ENCODE data around the gene KDSR.

Gene KDSR

GRCh38 chr18:63321291-63321690, 45.7 kb downstream of the KDSR start:
- peak overlapping the region; percentile 64 for H3K4me3 ChIP-seq (ENCODE audit: low read depth, low read length)
- H3K27me3 ChIP-seq (ENCODE audit: control insufficient read depth, insufficient read depth, low read length): peaks cover 37% of the 10 kb centered on the region
- no peak overlapping the region for H3K27ac ChIP-seq (ENCODE audit: low read depth, low read length)
- no peak overlapping the region for H3K9ac ChIP-seq (ENCODE audit: low read depth, low read length)
- H3K36me3 ChIP-seq (ENCODE audit: control insufficient read depth, insufficient read depth, low read length): no peaks in the 10 kb centered on the region
- peaks cover 11% of the 10 kb centered on the region for H3K4me1 ChIP-seq (ENCODE audit: control insufficient read depth, insufficient read depth, low read length)
- no peaks in the 10 kb centered on the region for H3K9me3 ChIP-seq (ENCODE audit: control insufficient read depth, insufficient read depth, low read length)

DNA sequence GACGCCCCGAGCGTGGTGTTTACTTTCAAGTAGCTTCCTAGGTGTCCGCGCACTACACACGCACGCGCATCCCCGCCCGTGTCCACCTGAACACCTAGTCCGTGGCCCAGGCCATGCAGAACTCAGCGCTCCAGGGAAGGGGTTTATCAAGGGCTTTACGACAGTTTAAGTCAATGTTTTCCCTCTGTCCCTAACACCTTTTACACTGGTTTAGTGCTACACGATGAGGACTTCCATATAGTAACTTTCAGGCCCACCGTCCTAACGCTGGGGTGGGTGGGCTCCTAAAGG, 46.1 kb downstream of the KDSR start:
- Histone ChIP-seq H3K9me3 (ENCODE audit: control insufficient read depth, insufficient read depth, low read length) (no peaks in the 10 kb centered on the region), H3K36me3 (ENCODE audit: control insufficient read depth, insufficient read depth, low read length) (no peaks in the 10 kb centered on the region), H3K4me3 (ENCODE audit: low read depth, low read length) (peak overlapping the region; percentile 64), H3K4me1 (ENCODE audit: control insufficient read depth, insufficient read depth, low read length) (peaks cover 11% of the 10 kb centered on the region), H3K27me3 (ENCODE audit: control insufficient read depth, insufficient read depth, low read length) (peaks cover 37% of the 10 kb centered on the region), H3K9ac (ENCODE audit: low read depth, low read length) (peak overlapping the region; percentile 15; the same call in 1 of the 2 replicates), H3K27ac (ENCODE audit: low read depth, low read length) (no peak overlapping the region)

- Histone ChIP-seq H3K27me3 (ENCODE audit: control insufficient read depth, insufficient read depth, low read length) (peaks cover 37% of the 10 kb centered on the region), H3K27ac (ENCODE audit: low read depth, low read length) (no peak overlapping the region), H3K36me3 (ENCODE audit: control insufficient read depth, insufficient read depth, low read length) (no peaks in the 10 kb centered on the region), H3K9ac (ENCODE audit: low read depth, low read length) (peak overlapping the region; percentile 15; the same call in 1 of the 2 replicates), H3K4me3 (ENCODE audit: low read depth, low read length) (peak overlapping the region; percentile 64), H3K9me3 (ENCODE audit: control insufficient read depth, insufficient read depth, low read length) (no peaks in the 10 kb centered on the region), H3K4me1 (ENCODE audit: control insufficient read depth, insufficient read depth, low read length) (peaks cover 11% of the 10 kb centered on the region)
Observed at GRCh38 chr18:63320123-63320974, 46.7 kb downstream of the KDSR start.

DNA sequence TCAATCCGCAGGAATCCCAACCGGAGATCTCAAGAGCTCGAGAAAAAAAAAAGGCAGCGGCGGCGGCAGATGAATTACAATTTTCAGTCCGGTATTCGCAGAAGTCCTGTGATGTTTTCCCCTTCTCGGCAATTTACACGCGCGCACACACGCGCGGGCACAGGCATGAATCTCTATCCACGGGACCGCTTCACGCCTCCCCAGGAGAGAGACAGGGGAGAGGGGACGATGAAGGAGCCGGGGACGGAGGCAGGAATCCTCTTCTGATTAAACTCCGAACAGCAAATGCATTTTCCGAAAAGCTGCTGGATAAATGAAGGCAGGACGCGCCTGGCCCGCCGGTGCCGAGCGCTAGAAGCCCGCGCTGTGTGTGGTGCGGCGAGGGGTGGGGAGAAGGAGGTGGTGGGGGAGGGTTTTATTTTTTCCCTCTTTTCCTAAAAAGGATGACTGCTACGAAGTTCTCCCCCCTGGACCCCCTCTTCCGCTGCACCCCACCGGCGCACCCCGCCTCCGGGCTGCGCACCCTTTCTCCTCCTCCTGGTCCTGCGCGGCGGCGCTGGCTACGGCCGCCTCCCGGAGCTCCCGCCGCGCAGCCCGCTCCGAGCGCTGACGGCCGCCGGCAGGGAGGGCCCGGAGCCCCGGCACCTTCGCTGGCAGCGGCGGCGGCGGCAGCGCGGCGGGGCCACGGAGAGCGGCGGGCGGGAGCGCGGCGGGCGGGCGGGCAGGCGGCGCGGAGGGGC, 47.5 kb downstream of the KDSR start, which contains the start of gene BCL2:
BCL2 (minus strand) TSS at position 387 of the 740 bp plus-strand sequence.
- peaks cover 37% of the 10 kb centered on the region for H3K27me3 ChIP-seq (ENCODE audit: control insufficient read depth, insufficient read depth, low read length)

DNA sequence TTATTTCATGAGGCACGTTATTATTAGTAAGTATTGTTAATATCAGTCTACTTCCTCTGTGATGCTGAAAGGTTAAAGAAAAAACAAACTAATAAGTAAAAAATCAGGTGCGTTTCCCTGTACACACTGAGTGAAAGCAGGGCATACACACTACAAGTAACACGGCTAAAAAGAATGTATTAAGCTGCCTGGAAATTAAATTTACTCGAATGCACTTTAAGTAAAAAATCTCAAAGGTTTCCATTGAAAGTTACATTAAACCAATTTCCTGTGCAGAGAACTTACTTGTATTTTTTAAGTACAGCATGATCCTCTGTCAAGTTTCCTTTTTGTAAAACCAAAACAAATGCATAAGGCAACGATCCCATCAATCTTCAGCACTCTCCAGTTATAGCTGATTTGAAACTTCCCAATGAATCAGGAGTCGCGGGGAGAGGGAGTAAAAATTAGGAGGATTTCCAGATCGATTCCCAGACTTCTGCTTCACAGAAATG, 48.1 kb downstream of the KDSR start:
- Histone ChIP-seq H3K9ac (ENCODE audit: low read depth, low read length) (no peak overlapping the region), H3K4me3 (ENCODE audit: low read depth, low read length) (peak overlapping the region; percentile 73), H3K36me3 (ENCODE audit: control insufficient read depth, insufficient read depth, low read length) (no peaks in the 10 kb centered on the region), H3K27me3 (ENCODE audit: control insufficient read depth, insufficient read depth, low read length) (peaks cover 37% of the 10 kb centered on the region), H3K9me3 (ENCODE audit: control insufficient read depth, insufficient read depth, low read length) (no peaks in the 10 kb centered on the region), H3K27ac (ENCODE audit: low read depth, low read length) (no peak overlapping the region), H3K4me1 (ENCODE audit: control insufficient read depth, insufficient read depth, low read length) (peaks cover 11% of the 10 kb centered on the region)

More for the DNA sequence above, 47.5 kb downstream of the KDSR start, which contains the start of gene BCL2:
- peaks cover 11% of the 10 kb centered on the region for H3K4me1 ChIP-seq (ENCODE audit: control insufficient read depth, insufficient read depth, low read length)
- no peaks in the 10 kb centered on the region for H3K36me3 ChIP-seq (ENCODE audit: control insufficient read depth, insufficient read depth, low read length)
- peak within 1 kb of the TSS; percentile 28; the same call in 1 of the 2 replicates for H3K9ac ChIP-seq (ENCODE audit: low read depth, low read length)
- H3K27ac ChIP-seq (ENCODE audit: low read depth, low read length): peak within 1 kb of the TSS; percentile 5
- peak within 1 kb of the TSS; percentile 73 for H3K4me3 ChIP-seq (ENCODE audit: low read depth, low read length)
- H3K9me3 ChIP-seq (ENCODE audit: control insufficient read depth, insufficient read depth, low read length): no peaks in the 10 kb centered on the region

- Histone ChIP-seq H3K4me1 (ENCODE audit: control insufficient read depth, insufficient read depth, low read length) (peaks cover 11% of the 10 kb centered on the region), H3K9me3 (ENCODE audit: control insufficient read depth, insufficient read depth, low read length) (no peaks in the 10 kb centered on the region), H3K9ac (ENCODE audit: low read depth, low read length) (no peak overlapping the region), H3K36me3 (ENCODE audit: control insufficient read depth, insufficient read depth, low read length) (no peaks in the 10 kb centered on the region), H3K27me3 (ENCODE audit: control insufficient read depth, insufficient read depth, low read length) (peaks cover 37% of the 10 kb centered on the region), H3K27ac (ENCODE audit: low read depth, low read length) (no peak overlapping the region), H3K4me3 (ENCODE audit: low read depth, low read length) (peak overlapping the region; percentile 73)
Observed at GRCh38 chr18:63317982-63318888, 48.8 kb downstream of the KDSR start.

GRCh38 chr18:63317556-63317946, 49.5 kb downstream of the KDSR start:
- Histone ChIP-seq H3K9me3 (ENCODE audit: control insufficient read depth, insufficient read depth, low read length) (no peaks in the 10 kb centered on the region), H3K27ac (ENCODE audit: low read depth, low read length) (no peak overlapping the region), H3K36me3 (ENCODE audit: control insufficient read depth, insufficient read depth, low read length) (no peaks in the 10 kb centered on the region), H3K4me3 (ENCODE audit: low read depth, low read length) (peak overlapping the region; percentile 73), H3K27me3 (ENCODE audit: control insufficient read depth, insufficient read depth, low read length) (peaks cover 37% of the 10 kb centered on the region), H3K9ac (ENCODE audit: low read depth, low read length) (no peak overlapping the region), H3K4me1 (ENCODE audit: control insufficient read depth, insufficient read depth, low read length) (peaks cover 7% of the 10 kb centered on the region)

- Histone ChIP-seq H3K36me3 (ENCODE audit: control insufficient read depth, insufficient read depth, low read length) (no peaks in the 10 kb centered on the region), H3K9me3 (ENCODE audit: control insufficient read depth, insufficient read depth, low read length) (no peaks in the 10 kb centered on the region), H3K27me3 (ENCODE audit: control insufficient read depth, insufficient read depth, low read length) (peaks cover 37% of the 10 kb centered on the region), H3K27ac (ENCODE audit: low read depth, low read length) (no peak overlapping the region), H3K4me1 (ENCODE audit: control insufficient read depth, insufficient read depth, low read length) (peaks cover 6% of the 10 kb centered on the region; the same call in 1 of the 2 replicates), H3K9ac (ENCODE audit: low read depth, low read length) (no peak overlapping the region), H3K4me3 (ENCODE audit: low read depth, low read length) (no peak overlapping the region)
Observed at GRCh38 chr18:63316612-63317555, 50.1 kb downstream of the KDSR start.

GRCh38 chr18:63315876-63316275, 51.1 kb downstream of the KDSR start:
- Histone ChIP-seq H3K27ac (ENCODE audit: low read depth, low read length) (no peak overlapping the region), H3K27me3 (ENCODE audit: control insufficient read depth, insufficient read depth, low read length) (peaks cover 31% of the 10 kb centered on the region), H3K36me3 (ENCODE audit: control insufficient read depth, insufficient read depth, low read length) (no peaks in the 10 kb centered on the region), H3K4me3 (ENCODE audit: low read depth, low read length) (no peak overlapping the region), H3K9me3 (ENCODE audit: control insufficient read depth, insufficient read depth, low read length) (no peaks in the 10 kb centered on the region), H3K4me1 (ENCODE audit: control insufficient read depth, insufficient read depth, low read length) (peaks cover 4% of the 10 kb centered on the region; the same call in 1 of the 2 replicates), H3K9ac (ENCODE audit: low read depth, low read length) (no peak overlapping the region)
